KOPT-K1 (cell line): ENCODE results near the gene PLEKHG2.

Source experiments
- H3K27ac ChIP-seq: fragments of 200-600 bp; sonication (generic); 2 replicates; pipeline ENCODE4 v1.5.1; 2016; ENCODE audit warnings: antibody characterized with exemption, mild to moderate bottlenecking, low read depth, low read length; ENCODE audit not compliant: poor library complexity, severe bottlenecking
- H3K36me3 ChIP-seq: fragments of 200-600 bp; sonication (generic); 2 replicates; pipeline ENCODE4 v1.5.1; 2017; ENCODE audit warnings: antibody characterized with exemption, mild to moderate bottlenecking, low read length, moderate library complexity; ENCODE audit not compliant: insufficient read depth
- H3K9me3 ChIP-seq: fragments of 200-600 bp; sonication (generic); 2 replicates; pipeline ENCODE4 v1.5.1; 2017; ENCODE audit warnings: antibody characterized with exemption, low read length, mild to moderate bottlenecking; ENCODE audit not compliant: insufficient read depth, poor library complexity, severe bottlenecking

The PLEKHG2 gene

GRCh38 chr19:39380521-39381502 lies 31.7 kb upstream of the PLEKHG2 start:
- Histone ChIP-seq H3K27ac (no peak overlapping the region), H3K9me3 (no peaks in the 10 kb centered on the region), H3K36me3 (peaks cover 98% of the 10 kb centered on the region)

DNA sequence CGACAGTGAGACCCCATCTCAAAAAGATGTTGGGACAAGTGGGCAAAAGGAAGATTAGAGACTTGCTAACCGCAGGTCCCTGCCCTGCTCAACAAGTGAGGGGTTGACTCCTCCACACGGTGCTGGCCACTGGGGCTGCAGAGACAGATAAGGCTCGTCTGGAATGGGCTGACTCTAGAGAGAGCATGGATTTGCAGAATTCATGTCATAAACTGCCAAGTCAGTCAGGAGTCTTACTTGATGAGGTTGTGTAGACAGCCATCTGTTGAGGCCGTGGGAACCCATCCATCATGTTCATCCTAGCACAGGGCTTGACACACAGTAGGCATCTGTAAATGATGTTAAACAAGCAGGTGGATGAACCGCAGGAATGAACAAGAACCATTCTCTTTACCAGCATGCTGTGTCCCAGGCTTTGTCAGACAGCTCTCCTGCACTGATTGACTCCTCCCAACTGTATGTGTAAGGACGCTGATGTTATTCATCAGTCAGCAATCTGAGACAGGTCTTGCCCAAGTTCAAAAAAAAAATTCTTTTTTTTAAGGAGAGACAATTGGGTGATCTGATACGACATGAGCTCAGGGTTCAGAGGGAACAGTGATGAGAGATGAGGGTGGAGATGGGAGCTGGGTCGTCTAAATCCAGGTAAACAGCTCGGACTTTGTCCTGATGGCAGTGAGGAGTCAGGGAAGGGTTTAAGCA lies 30.4 kb upstream of the PLEKHG2 start:
- Histone ChIP-seq H3K9me3 (no peaks in the 10 kb centered on the region), H3K36me3 (peaks cover 98% of the 10 kb centered on the region), H3K27ac (no peak overlapping the region)

GRCh38 chr19:39382991-39383828 lies 29.3 kb upstream of the PLEKHG2 start:
- Histone ChIP-seq H3K27ac (no peak overlapping the region), H3K9me3 (no peaks in the 10 kb centered on the region), H3K36me3 (peaks cover 98% of the 10 kb centered on the region)

GRCh38 chr19:39384839-39385568 lies 27.5 kb upstream of the PLEKHG2 start:
- Histone ChIP-seq H3K27ac (no peak overlapping the region), H3K36me3 (peaks cover 97% of the 10 kb centered on the region), H3K9me3 (no peaks in the 10 kb centered on the region)

DNA sequence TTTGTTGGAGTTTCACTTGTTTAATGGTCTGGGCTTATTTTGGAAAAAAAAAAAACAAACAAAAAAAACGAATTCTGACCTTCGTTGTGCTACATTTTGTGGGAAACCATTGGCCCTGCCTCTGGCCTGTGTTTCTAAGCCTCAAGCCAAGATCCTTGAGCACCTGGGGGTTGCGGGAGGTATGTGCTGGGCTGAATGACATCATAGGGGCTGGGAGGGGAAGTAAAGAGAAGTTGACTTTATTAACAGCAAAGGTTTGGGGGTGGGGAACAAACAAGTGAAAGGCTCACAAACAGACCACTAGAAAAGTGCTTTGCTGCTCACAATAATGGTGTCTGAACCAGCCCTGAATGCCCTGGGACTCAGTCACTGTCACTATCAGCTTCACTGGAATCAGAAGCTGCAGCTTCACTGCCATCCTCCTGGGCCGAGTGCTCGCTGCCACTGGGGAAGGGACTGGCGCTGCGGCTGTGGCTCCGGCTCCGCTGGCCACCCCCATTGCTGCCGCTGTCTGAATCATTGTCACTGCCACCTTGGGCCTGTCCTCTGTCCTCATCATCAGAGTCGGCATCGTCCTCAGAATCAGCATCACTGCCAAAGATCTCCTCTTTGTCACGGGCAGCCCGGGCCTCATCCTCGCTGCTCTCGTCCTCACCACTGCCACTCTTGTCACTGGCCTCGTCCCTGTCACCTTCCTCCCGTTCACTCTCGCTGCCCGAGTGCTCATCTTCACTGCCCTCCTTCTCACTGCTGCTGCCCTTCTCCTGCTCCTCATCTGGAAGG lies 26.6 kb upstream of the PLEKHG2 start:
- Histone ChIP-seq H3K9me3 (no peaks in the 10 kb centered on the region), H3K36me3 (peaks cover 89% of the 10 kb centered on the region), H3K27ac (no peak overlapping the region)

GRCh38 chr19:39386557-39386956 lies 25.9 kb upstream of the PLEKHG2 start:
- no peaks in the 10 kb centered on the region for H3K9me3 ChIP-seq
- H3K36me3 ChIP-seq: peaks cover 82% of the 10 kb centered on the region
- no peak overlapping the region for H3K27ac ChIP-seq

- H3K36me3 ChIP-seq: peaks cover 66% of the 10 kb centered on the region
- H3K27ac ChIP-seq: no peak overlapping the region
- H3K9me3 ChIP-seq: no peaks in the 10 kb centered on the region
Observed at GRCh38 chr19:39388657-39389056, 23.8 kb upstream of the PLEKHG2 start.

GRCh38 chr19:39389631-39390414 lies 22.6 kb upstream of the PLEKHG2 start:
- peaks cover 64% of the 10 kb centered on the region for H3K36me3 ChIP-seq
- no peaks in the 10 kb centered on the region for H3K9me3 ChIP-seq
- peak overlapping the region; percentile 90 for H3K27ac ChIP-seq

DNA sequence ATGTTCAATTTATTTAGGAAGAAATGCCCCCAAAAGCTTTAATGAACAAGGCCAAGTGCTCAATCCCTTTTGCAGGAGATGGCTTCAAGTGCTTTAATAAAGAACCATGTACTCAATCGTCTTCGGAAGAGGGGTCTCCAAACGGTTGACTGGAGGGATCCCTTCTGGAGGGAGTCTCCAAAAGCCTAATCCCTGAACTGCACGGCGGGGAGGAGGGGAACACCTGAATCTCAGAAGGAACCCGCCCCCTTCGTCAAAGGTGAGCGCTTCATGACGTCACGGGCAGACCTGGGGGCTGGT lies 22.1 kb upstream of the PLEKHG2 start:
- Histone ChIP-seq H3K27ac (peak overlapping the region; percentile 90), H3K9me3 (no peaks in the 10 kb centered on the region), H3K36me3 (peaks cover 64% of the 10 kb centered on the region)

DNA sequence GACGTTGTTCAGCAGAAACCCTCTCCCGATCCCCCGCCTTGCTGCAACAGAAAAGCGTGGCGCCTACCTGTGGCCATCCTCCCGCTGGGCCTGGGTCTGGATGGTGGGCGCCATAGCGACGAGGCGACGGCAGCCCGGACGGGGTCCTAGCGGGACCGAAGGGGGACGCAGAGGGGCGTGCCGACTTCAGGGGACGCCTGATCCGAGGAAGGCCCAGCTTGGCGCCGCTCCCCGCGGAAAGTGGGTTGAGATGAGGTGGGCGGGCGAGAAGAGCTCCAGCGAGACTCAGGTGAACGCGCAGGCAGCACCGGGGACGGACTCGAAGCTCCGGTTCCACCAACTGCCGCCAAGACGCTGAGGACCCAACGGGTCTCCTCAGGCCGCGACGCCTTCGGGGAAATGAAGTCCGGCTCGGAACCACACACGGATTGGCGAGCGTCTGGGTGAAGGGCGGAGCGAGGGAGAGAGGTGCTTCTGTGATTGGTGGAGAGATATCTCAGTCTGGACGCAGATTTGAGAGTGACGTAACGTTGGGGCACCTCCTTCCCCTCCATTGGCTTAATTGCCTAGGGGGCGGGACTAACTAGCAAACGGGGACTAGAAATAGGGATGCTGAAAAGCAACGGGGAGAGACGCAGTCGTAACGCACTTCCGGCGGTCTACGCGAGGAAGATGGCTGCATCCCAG lies 21.6 kb upstream of the PLEKHG2 start, which contains the start of the genes MED29 and PAF1:
MED29 (plus strand) TSS at position 628 of the 687 bp plus-strand sequence; CDS start at position 673, 45 bp downstream.
PAF1 (minus strand) TSS at position 356 of the 687 bp plus-strand sequence; CDS start at position 114, 242 bp downstream.
- Histone ChIP-seq H3K27ac (peak within 1 kb of the TSS; percentile 90), H3K36me3 (peaks cover 63% of the 10 kb centered on the region), H3K9me3 (no peaks in the 10 kb centered on the region)

- H3K27ac ChIP-seq: peak overlapping the region; percentile 55
- peaks cover 26% of the 10 kb centered on the region for H3K36me3 ChIP-seq
- no peaks in the 10 kb centered on the region for H3K9me3 ChIP-seq
Observed at GRCh38 chr19:39397360-39398296, 14.8 kb upstream of the PLEKHG2 start.
